Measurements from ENCODE around the gene PFDN6. TPM values are rescaled to one million over a fixed set of nuclear protein-coding genes. Genes with fewer than 3 reads are reported as not detected.

The PFDN6 gene
- total RNA-seq, result 10 to 100 TPM in 1 of 2 experiments, 1 to 10 TPM in 1; 9.7 to 11.7 TPM
- polyA plus RNA-seq (2013, experiment 1 of 2), result 62.7 TPM
- polyA plus RNA-seq (2013, experiment 2 of 2), result 57.4 TPM
- 8.3 to 73.4 (median 17.2) reads per million in 172 experiments for total RNA-seq

DNA sequence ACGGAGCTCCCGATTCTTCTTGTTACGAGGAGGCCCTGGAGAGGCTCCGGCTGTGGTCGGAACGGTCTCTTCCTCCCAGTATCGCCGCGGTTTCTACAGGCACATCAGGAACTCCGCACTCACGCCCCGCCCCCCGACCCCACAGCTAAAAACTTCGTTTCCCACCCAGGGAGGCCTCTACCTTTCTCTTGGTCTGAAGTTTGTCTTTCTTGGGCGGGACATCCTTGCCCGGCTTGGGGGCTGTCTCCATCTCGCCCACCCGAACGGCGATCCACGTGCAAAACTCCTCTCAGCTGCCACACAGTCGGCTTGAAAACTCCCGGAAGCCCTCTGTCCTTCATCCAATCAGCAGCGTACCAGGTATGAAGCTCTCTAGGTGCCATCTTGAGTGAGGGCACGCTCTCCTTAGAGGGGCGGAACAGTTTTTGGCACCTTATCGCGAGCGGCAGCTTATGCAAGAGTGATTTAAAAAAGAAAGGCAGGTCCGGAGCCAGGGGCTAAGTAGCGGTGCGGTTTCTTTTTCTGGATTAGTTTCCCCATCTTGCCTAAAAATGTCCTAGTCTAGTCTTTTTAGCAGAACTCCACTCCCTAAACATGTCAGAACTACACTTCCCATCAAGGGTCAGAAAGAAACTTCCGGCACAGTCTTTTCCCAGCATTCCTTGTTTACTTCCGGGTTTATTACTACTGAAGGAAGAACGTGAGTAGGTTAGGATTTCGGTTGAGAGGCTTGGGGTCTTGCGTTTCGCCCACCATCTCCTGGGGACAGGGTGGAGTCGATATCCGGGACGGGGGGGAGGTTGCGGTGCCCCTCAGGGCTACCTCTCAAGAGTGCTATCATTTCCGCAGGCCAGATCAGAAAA, at the start of gene PFDN6, which contains the start of gene WDR46:
TSS of gene PFDN6 (plus strand) at position 681 of the 863 bp plus-strand sequence. CDS start 256 bp downstream, outside the sequence.
TSS of gene WDR46 (minus strand) at position 319 of the 863 bp plus-strand sequence. CDS start at position 250, 69 bp downstream.
- Histone ChIP-seq H3K27ac (ENCODE audit: low read depth in 1 of 2, low read length in 2 of 2) (peak within 1 kb of the TSS; percentile 71 to 83), H3K4me1 (ENCODE audit: insufficient read depth, low read length) (peaks cover 39% of the 10 kb centered on the region), H3K9me3 (ENCODE audit: control insufficient read depth in 1 of 2, insufficient read depth in 1 of 2, low read length in 2 of 2) (no peaks in the 10 kb centered on the region), H3K36me3 (ENCODE audit: insufficient read depth, low read length) (peaks cover 69% of the 10 kb centered on the region), H3K4me3 (ENCODE audit: low read length) (peak within 1 kb of the TSS; percentile 80), H3K27me3 (ENCODE audit: control insufficient read depth in 1 of 2, insufficient read depth in 2 of 2, low read length in 2 of 2) (no peaks in the 10 kb centered on the region)
- intact Hi-C loops (cut with DNase I, micrococcal nuclease), result loop anchor here (1.0 kb wide), 4 partner anchors 9 to 18 kb away; partner anchors contain the start of genes VPS52 (in 2 of the 2), B3GALT4 (in 1 of the 2) and RGL2 (in 1 of the 2)
- peaks cover 75% of the 10 kb centered on the region for H3K36me3 Mint-ChIP-seq (ENCODE audit: low read depth)
- DNase-seq (peak; percentile 62 to 92 (median 76)), ATAC-seq (ENCODE audit: poor library complexity) (peak; percentile 97)
- POLR2A ChIA-PET, result interaction anchor here (0.7 to 5.0 kb wide), 20 partner anchors 8 to 1599 kb away, joined by 3 to 105 read pairs (median 5); partner anchors contain the start of genes B3GALT4, CUTA, RGL2 and RPS18
- peak within 1 kb of the TSS; percentile 97 for H3K4me3 Mint-ChIP-seq
- no peaks in the 10 kb centered on the region for H3K27me3 Mint-ChIP-seq
- TF ChIP-seq, protein P1, sequence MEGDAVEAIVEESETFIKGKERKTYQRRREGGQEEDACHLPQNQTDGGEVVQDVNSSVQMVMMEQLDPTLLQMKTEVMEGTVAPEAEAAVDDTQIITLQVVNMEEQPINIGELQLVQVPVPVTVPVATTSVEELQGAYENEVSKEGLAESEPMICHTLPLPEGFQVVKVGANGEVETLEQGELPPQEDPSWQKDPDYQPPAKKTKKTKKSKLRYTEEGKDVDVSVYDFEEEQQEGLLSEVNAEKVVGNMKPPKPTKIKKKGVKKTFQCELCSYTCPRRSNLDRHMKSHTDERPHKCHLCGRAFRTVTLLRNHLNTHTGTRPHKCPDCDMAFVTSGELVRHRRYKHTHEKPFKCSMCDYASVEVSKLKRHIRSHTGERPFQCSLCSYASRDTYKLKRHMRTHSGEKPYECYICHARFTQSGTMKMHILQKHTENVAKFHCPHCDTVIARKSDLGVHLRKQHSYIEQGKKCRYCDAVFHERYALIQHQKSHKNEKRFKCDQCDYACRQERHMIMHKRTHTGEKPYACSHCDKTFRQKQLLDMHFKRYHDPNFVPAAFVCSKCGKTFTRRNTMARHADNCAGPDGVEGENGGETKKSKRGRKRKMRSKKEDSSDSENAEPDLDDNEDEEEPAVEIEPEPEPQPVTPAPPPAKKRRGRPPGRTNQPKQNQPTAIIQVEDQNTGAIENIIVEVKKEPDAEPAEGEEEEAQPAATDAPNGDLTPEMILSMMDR (IDR thresholded peaks at IDR 0.05), result no peak
- peak within 1 kb of the TSS; percentile 83 for H3K27ac Mint-ChIP-seq
- CTCF ChIA-PET, result interaction anchor here (0.6 to 2.1 kb wide), 7 partner anchors 10 to 321 kb away, joined by 3 to 14 read pairs (median 4); partner anchors contain the start of genes B3GALT4, RPS18, VPS52 and ZBTB22
- no peaks in the 10 kb centered on the region for H3K9me3 Mint-ChIP-seq
- H3K4me1 Mint-ChIP-seq (ENCODE audit: low read depth), result peaks cover 45% of the 10 kb centered on the region

- Histone ChIP-seq H3K4me1 (ENCODE audit: insufficient read depth, low read length) (no peaks in the 10 kb centered on the region), H3K4me3 (ENCODE audit: low read length) (no peak overlapping the region), H3K27ac (ENCODE audit: low read depth in 1 of 2, low read length in 2 of 2) (no peak overlapping the region), H3K9me3 (ENCODE audit: control insufficient read depth in 1 of 2, insufficient read depth in 1 of 2, low read length in 2 of 2) (no peaks in the 10 kb centered on the region), H3K27me3 (ENCODE audit: control insufficient read depth in 1 of 2, insufficient read depth in 2 of 2, low read length in 2 of 2) (no peaks in the 10 kb centered on the region), H3K36me3 (ENCODE audit: insufficient read depth, low read length) (no peaks in the 10 kb centered on the region)
- ChIA-PET CTCF (no interaction called here), POLR2A (no interaction called here)
- H3K9me3 Mint-ChIP-seq, result no peaks in the 10 kb centered on the region
- no peak overlapping the region for H3K4me3 Mint-ChIP-seq
- ATAC-seq (ENCODE audit: poor library complexity) (peak; percentile 43), DNase-seq (no peak)
- TF ChIP-seq, protein P1 (IDR thresholded peaks at IDR 0.05), result no peak
- no peaks in the 10 kb centered on the region for H3K36me3 Mint-ChIP-seq (ENCODE audit: low read depth)
- H3K4me1 Mint-ChIP-seq (ENCODE audit: low read depth), result peaks cover 12% of the 10 kb centered on the region
- H3K27ac Mint-ChIP-seq, result peak overlapping the region; percentile 0
- intact Hi-C loops (cut with DNase I, micrococcal nuclease), result no loop called here
- H3K27me3 Mint-ChIP-seq, result peaks cover 5% of the 10 kb centered on the region
These were observed 47.4 kb upstream of the PFDN6 start for GRCh38 chr6:33241968-33242367.

- H3K9me3 ChIP-seq (ENCODE audit: control insufficient read depth in 1 of 2, insufficient read depth in 1 of 2, low read length in 2 of 2), result no peaks in the 10 kb centered on the region
- ChIA-PET CTCF (no interaction called here), POLR2A (no interaction called here)
These were observed 45.9 kb upstream of the PFDN6 start for GRCh38 chr6:33243476-33243875.

More at GRCh38 chr6:33243476-33243875, 45.9 kb upstream of the PFDN6 start:
- H3K4me3 ChIP-seq (ENCODE audit: low read length), result no peak overlapping the region
- TF ChIP-seq, protein P1 (IDR thresholded peaks at IDR 0.05), result no peak
- ATAC-seq (ENCODE audit: poor library complexity) (no peak), DNase-seq (no peak)
- H3K9me3 Mint-ChIP-seq, result no peaks in the 10 kb centered on the region
- peaks cover 19% of the 10 kb centered on the region for H3K4me1 Mint-ChIP-seq (ENCODE audit: low read depth)
- no peaks in the 10 kb centered on the region for H3K36me3 Mint-ChIP-seq (ENCODE audit: low read depth)
- no peaks in the 10 kb centered on the region for H3K27me3 ChIP-seq (ENCODE audit: control insufficient read depth in 1 of 2, insufficient read depth in 2 of 2, low read length in 2 of 2)
- H3K4me1 ChIP-seq (ENCODE audit: insufficient read depth, low read length), result peaks cover 8% of the 10 kb centered on the region
- no peaks in the 10 kb centered on the region for H3K36me3 ChIP-seq (ENCODE audit: insufficient read depth, low read length)
- H3K27ac Mint-ChIP-seq, result no peak overlapping the region
- no peak overlapping the region for H3K4me3 Mint-ChIP-seq
- no peak overlapping the region for H3K27ac ChIP-seq (ENCODE audit: low read depth in 1 of 2, low read length in 2 of 2)
- intact Hi-C loops (cut with DNase I, micrococcal nuclease), result no loop called here
- no peaks in the 10 kb centered on the region for H3K27me3 Mint-ChIP-seq

All from CD4-positive, alpha-beta T cell (primary cell).